ENCODE data around the gene GH1.

DNA sequence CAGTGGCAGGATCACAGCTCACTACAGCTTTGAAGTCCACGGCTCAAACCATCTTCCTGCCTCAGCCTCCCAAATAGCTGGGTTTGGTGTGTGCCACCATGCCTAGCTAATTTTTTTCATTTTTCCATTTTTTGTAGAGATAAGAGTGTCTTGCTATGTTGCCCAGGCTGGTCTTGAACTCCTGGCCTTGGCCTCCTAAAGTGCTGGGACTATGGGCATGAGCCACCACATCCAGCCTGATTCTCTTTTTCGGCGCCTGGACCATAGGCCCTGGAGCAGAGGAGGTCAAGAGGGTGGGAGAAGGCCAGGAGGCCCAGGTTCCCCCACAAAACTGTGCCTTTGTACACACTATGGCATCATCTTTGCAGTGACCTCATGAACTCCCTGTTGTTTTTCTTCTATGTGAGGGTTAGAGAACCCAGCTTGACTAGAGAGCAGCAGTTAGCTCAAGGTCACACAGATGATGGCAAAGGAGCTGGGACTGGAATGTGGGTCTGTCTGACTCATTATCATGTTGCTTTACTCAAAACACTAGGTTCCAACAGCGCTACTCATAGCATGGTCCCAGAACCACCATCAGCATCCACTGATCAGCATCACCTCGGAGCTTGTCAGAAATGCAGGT, 37.8 kb upstream of the GH1 start:
- TF ChIP-seq, protein P1, sequence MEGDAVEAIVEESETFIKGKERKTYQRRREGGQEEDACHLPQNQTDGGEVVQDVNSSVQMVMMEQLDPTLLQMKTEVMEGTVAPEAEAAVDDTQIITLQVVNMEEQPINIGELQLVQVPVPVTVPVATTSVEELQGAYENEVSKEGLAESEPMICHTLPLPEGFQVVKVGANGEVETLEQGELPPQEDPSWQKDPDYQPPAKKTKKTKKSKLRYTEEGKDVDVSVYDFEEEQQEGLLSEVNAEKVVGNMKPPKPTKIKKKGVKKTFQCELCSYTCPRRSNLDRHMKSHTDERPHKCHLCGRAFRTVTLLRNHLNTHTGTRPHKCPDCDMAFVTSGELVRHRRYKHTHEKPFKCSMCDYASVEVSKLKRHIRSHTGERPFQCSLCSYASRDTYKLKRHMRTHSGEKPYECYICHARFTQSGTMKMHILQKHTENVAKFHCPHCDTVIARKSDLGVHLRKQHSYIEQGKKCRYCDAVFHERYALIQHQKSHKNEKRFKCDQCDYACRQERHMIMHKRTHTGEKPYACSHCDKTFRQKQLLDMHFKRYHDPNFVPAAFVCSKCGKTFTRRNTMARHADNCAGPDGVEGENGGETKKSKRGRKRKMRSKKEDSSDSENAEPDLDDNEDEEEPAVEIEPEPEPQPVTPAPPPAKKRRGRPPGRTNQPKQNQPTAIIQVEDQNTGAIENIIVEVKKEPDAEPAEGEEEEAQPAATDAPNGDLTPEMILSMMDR (IDR thresholded peaks at IDR 0.05; ENCODE audit: low read length), result no peak
- TF ChIP-seq EZH2 (IDR thresholded peaks at IDR 0.05; ENCODE audit: borderline replicate concordance, low read length), result no peak

All from OCI-LY1 (cell line).